DOHH2 (cell line): ENCODE measurements around the gene PRPH.

Source experiments
- H3F3A ChIP-seq: fragments of 200-600 bp; sonication (generic), shearing (Covaris generic); 2 replicates; pipeline ENCODE4 v1.6.0; 2016; ENCODE audit warnings: antibody characterized with exemption, mild to moderate bottlenecking; ENCODE audit not compliant: control insufficient read depth, insufficient read depth
- H3K27ac ChIP-seq: fragments of 200-600 bp; sonication (generic); 2 replicates; pipeline ENCODE4 v1.5.1; 2014; ENCODE audit warnings: low read depth, mild to moderate bottlenecking, low read length, moderate library complexity
- H3K27me3 ChIP-seq: fragments of 200-600 bp; sonication (generic); 2 replicates; pipeline ENCODE4 v1.6.1; 2014; ENCODE audit warnings: mild to moderate bottlenecking, low read length, mixed read lengths; ENCODE audit not compliant: control insufficient read depth
- H3K36me3 ChIP-seq: fragments of 200-600 bp; sonication (generic); 2 replicates; pipeline ENCODE4 v1.6.1; 2014; ENCODE audit warnings: mild to moderate bottlenecking, low read length, moderate library complexity, mixed read lengths; ENCODE audit not compliant: control insufficient read depth
- H3K4me1 ChIP-seq: fragments of 200-600 bp; sonication (generic); 2 replicates; pipeline ENCODE4 v1.6.1; 2014; ENCODE audit warnings: mild to moderate bottlenecking, low read length, mixed read lengths; ENCODE audit not compliant: control insufficient read depth
- H3K4me2 ChIP-seq: fragments of 200-600 bp; sonication (generic); 2 replicates; pipeline ENCODE4 v1.6.0; 2014; ENCODE audit warnings: mild to moderate bottlenecking, low read length, moderate library complexity
- H3K4me3 ChIP-seq: fragments of 200-600 bp; sonication (generic); 2 replicates; pipeline ENCODE4 v1.5.1; 2014; ENCODE audit warnings: mild to moderate bottlenecking, low read length, mixed read lengths
- H3K79me2 ChIP-seq: fragments of 200-600 bp; sonication (generic); 2 replicates; pipeline ENCODE4 v1.6.1; 2014; ENCODE audit warnings: mild to moderate bottlenecking, low read length, mixed read lengths; ENCODE audit not compliant: control insufficient read depth
- H3K9me2 ChIP-seq: fragments of 200-600 bp; sonication (generic); replicated peaks from 2 replicates; pipeline ENCODE4 v1.6.1; 2014; ENCODE audit warnings: mild to moderate bottlenecking, low read length, mixed read lengths; ENCODE audit not compliant: control insufficient read depth
- H3K9me3 ChIP-seq: fragments of 200-600 bp; sonication (generic); 2 replicates; pipeline ENCODE4 v1.6.1; 2014; ENCODE audit warnings: antibody characterized with exemption, low read length, mixed read lengths; ENCODE audit not compliant: control insufficient read depth, insufficient read depth
- H4K20me1 ChIP-seq: fragments of 200-600 bp; sonication (generic); 2 replicates; pipeline ENCODE4 v1.6.0; 2014; ENCODE audit warnings: low read depth, mild to moderate bottlenecking, antibody characterized with exemption, low read length, moderate library complexity; ENCODE audit not compliant: control insufficient read depth, insufficient read depth
- CTCF ChIP-seq: fragments of 200-600 bp; sonication (generic); IDR thresholded peaks from one replicate; pipeline ENCODE4 v1.5.1; 2014; ENCODE audit warnings: antibody characterized with exemption, mild to moderate bottlenecking, low read depth, low read length; ENCODE audit not compliant: poor library complexity, severe bottlenecking
- EZH2phosphoT487 ChIP-seq: fragments of 200-600 bp; sonication (generic); IDR thresholded peaks from 2 replicates; pipeline ENCODE4 v1.6.1; 2017; ENCODE audit warnings: borderline replicate concordance, mild to moderate bottlenecking, antibody characterized with exemption, low read length, moderate library complexity, mixed read lengths

Gene PRPH

GRCh38 chr12:49298160-49298559 is 3.2 kb downstream of the PRPH start:
- Histone ChIP-seq H3K9me2 (no peaks in the 10 kb centered on the region), H3F3A (no peaks in the 10 kb centered on the region), H4K20me1 (no peaks in the 10 kb centered on the region), H3K4me3 (no peak overlapping the region), H3K4me2 (peak overlapping the region; percentile 98; the same call in 1 of the 2 replicates), H3K79me2 (no peaks in the 10 kb centered on the region), H3K27me3 (peaks cover 37% of the 10 kb centered on the region), H3K4me1 (peaks cover 23% of the 10 kb centered on the region), H3K27ac (no peak overlapping the region), H3K36me3 (no peaks in the 10 kb centered on the region), H3K9me3 (no peaks in the 10 kb centered on the region)
- TF ChIP-seq EZH2phosphoT487 (no peak), CTCF (no peak)

GRCh38 chr12:49301760-49302159 is 6.8 kb downstream of the PRPH start:
- H3K4me2 ChIP-seq: peak overlapping the region; percentile 36; the same call in 1 of the 2 replicates

GRCh38 chr12:49304161-49304560 is 9.2 kb downstream of the PRPH start:
- H3K9me3 ChIP-seq: no peaks in the 10 kb centered on the region
- H3K27me3 ChIP-seq: 0 out of 2 replicates have a peak, but pooled peaks cover 10% of the 10 kb centered on the region
- no peaks in the 10 kb centered on the region for H3F3A ChIP-seq
- no peak overlapping the region for H3K27ac ChIP-seq
- H3K36me3 ChIP-seq: no peaks in the 10 kb centered on the region
- H3K4me1 ChIP-seq: peaks cover 6% of the 10 kb centered on the region
- H3K4me3 ChIP-seq: no peak overlapping the region
- TF ChIP-seq EZH2phosphoT487: no peak
- TF ChIP-seq CTCF: no peak
- H3K79me2 ChIP-seq: no peaks in the 10 kb centered on the region
- no peak overlapping the region for H3K4me2 ChIP-seq
- H3K9me2 ChIP-seq: no peaks in the 10 kb centered on the region
- no peaks in the 10 kb centered on the region for H4K20me1 ChIP-seq

More at GRCh38 chr12:49301760-49302159, 6.8 kb downstream of the PRPH start:
- Histone ChIP-seq H3K9me3 (no peaks in the 10 kb centered on the region), H3K9me2 (no peaks in the 10 kb centered on the region), H3K27me3 (peaks cover 21% of the 10 kb centered on the region), H3K27ac (no peak overlapping the region), H3K4me3 (no peak overlapping the region), H3F3A (no peaks in the 10 kb centered on the region), H3K79me2 (no peaks in the 10 kb centered on the region), H3K36me3 (no peaks in the 10 kb centered on the region), H3K4me1 (peaks cover 17% of the 10 kb centered on the region), H4K20me1 (no peaks in the 10 kb centered on the region)
- no peak for TF ChIP-seq EZH2phosphoT487
- no peak for TF ChIP-seq CTCF
